Measurements from ENCODE around the gene IRF4.
"Not testable (repeated sequence)": the region's sequence is repeated elsewhere in the genome, so short reads cannot be mapped to it uniquely, and the experiment has no call there.

The IRF4 gene

DNA sequence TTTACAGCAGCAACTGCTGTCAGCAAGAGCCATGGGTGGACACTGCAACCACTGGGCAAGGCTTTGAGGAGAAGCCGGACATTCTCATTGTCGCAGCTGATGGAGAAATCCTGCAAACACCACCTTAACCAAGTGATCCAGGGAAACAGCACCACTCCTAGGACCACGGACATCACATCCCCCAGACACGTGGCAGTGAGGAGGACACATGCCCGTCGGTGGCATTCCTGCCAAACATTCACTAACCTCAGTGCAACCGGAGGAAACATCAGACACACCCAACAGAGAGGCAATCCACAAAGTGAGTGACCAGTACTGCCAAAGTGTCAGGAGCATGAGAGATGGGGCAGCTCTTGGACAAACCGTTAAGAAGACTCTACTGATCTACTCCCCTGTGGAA, 16.6 kb upstream of the IRF4 start:
- Histone ChIP-seq H3K36me3 (ENCODE audit: control insufficient read depth, insufficient read depth, low read length) (no peaks in the 10 kb centered on the region), H3K27ac (ENCODE audit: insufficient read depth, low read depth, low read length, poor library complexity, severe bottlenecking) (no peak overlapping the region), H3K4me1 (ENCODE audit: control insufficient read depth, insufficient read depth, low read length) (peaks cover 6% of the 10 kb centered on the region), H3K9me3 (ENCODE audit: control insufficient read depth, low read length) (no peaks in the 10 kb centered on the region), H3K4me3 (ENCODE audit: insufficient read depth, low read depth, low read length) (no peak overlapping the region), H3K27me3 (ENCODE audit: control insufficient read depth, insufficient read depth, low read length, poor library complexity, severe bottlenecking) (no peaks in the 10 kb centered on the region)
- 90 to 92% methylated on average over 8 of the region's 8 CpGs for WGBS, 2 experiments

DNA sequence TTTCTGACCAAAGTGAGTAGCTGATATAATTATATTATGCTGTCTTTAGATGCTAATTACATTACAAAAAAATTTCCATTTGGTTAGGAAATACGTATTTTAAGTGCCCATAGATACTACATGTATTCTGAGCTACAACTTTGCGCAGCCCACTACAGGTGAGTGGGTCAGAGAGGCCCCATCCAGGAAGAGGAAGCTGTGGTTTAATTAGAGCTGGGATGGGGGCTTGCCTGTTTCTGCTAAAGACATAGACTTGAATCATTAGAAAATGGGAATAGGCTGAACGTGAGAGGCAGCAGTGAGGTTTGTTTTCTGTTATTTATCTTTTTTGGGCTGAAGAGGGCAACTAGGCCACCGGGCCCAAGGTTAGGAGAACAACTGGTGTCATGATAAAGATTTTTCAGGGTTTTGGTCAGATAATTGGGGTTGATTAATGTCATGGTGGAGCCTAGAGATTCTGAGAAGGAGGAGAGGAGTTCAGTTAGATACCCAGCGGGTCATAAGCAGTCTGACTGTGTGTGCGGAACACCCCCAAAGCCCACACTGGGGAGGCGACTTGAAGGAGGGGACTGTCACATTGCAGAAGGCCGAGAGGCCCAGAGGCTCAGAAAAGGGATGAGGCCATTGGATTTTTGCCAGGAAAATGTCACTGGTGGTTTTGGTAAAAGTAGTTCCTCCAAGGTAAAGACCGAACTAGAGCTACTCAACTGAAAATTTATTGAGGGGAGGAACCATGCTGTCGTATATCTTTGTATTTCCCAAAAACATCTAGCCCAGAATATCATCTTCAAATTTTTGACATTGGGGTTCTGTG, 14.5 kb upstream of the IRF4 start:
- Histone ChIP-seq H3K9me3 (ENCODE audit: control insufficient read depth, low read length) (no peaks in the 10 kb centered on the region), H3K36me3 (ENCODE audit: control insufficient read depth, insufficient read depth, low read length) (no peaks in the 10 kb centered on the region), H3K4me3 (ENCODE audit: insufficient read depth, low read depth, low read length) (no peak overlapping the region), H3K4me1 (ENCODE audit: control insufficient read depth, insufficient read depth, low read length) (peaks cover 6% of the 10 kb centered on the region), H3K27me3 (ENCODE audit: control insufficient read depth, insufficient read depth, low read length, poor library complexity, severe bottlenecking) (no peaks in the 10 kb centered on the region), H3K27ac (ENCODE audit: insufficient read depth, low read depth, low read length, poor library complexity, severe bottlenecking) (no peak overlapping the region)
- WGBS, 2 experiments, result 84 to 87% methylated on average over 10 of the region's 10 CpGs

DNA sequence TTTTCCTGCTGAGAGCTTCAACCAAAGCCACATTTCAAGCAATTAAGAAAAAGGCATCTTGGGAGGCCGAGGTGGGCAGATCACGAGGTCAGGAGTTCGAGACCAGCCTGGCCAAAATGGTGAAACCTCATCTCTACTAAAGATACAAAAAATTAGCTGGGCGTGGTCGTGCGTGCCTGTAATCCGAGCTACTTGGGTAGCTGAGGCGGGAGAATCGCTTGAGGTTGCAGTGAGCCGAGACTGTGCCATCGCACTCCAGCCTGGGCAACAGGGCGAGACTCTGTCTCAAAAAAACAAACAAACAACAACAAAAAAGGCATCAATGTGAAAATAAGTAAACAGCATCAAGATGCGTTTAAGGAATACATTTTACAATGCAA, 13.9 kb upstream of the IRF4 start:
- not testable (repeated sequence) for H3K9me3 ChIP-seq (ENCODE audit: control insufficient read depth, low read length); H3K27me3 ChIP-seq (ENCODE audit: control insufficient read depth, insufficient read depth, low read length, poor library complexity, severe bottlenecking); H3K36me3 ChIP-seq (ENCODE audit: control insufficient read depth, insufficient read depth, low read length); H3K4me3 ChIP-seq (ENCODE audit: insufficient read depth, low read depth, low read length); H3K4me1 ChIP-seq (ENCODE audit: control insufficient read depth, insufficient read depth, low read length); H3K27ac ChIP-seq (ENCODE audit: insufficient read depth, low read depth, low read length, poor library complexity, severe bottlenecking)
- WGBS, 2 experiments, result 85 to 90% methylated on average over 13 of the region's 13 CpGs

DNA sequence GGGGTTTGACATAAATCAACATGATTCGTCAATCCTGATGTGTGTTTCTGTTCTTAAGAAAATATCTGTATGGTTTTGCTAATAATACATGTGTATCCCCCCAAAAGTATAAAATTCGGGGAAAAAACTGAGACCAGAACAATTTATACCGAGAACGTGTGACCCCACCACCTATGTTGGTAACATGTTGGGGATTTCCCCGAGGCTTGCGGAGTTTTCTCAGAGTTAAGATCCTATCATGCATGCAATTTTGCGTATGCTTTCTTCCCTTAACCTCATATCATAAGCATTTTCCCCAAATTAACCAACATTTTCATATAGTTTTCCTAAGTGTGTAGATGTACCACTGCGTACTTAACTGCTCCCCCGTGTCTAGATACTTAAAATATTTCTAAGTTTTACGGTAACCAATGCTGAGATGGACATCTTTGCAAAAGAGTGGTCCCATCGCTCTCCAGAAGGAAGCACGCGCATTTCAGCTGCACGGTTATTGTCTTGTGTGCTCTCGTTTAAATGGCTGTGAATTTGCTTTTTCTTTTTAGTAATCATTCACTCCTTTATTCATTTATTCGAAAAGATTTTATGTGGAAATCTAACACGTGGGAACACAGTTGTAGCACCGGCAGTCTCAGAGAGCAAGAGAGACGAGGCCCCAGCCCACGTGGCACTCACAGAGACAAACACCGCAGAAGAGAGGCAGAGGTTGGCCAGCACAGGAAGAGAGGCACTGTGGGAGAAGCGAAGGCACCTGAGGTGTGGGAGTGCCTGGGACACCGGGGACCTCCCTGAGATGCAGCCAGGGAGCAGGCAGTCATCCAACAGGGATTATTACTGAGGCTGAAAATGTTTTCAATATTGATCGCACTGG, 13.2 kb upstream of the IRF4 start:
- Histone ChIP-seq H3K27me3 (ENCODE audit: control insufficient read depth, insufficient read depth, low read length, poor library complexity, severe bottlenecking) (no peaks in the 10 kb centered on the region), H3K27ac (ENCODE audit: insufficient read depth, low read depth, low read length, poor library complexity, severe bottlenecking) (no peak overlapping the region), H3K36me3 (ENCODE audit: control insufficient read depth, insufficient read depth, low read length) (no peaks in the 10 kb centered on the region), H3K4me1 (ENCODE audit: control insufficient read depth, insufficient read depth, low read length) (peaks cover 6% of the 10 kb centered on the region), H3K4me3 (ENCODE audit: insufficient read depth, low read depth, low read length) (no peak overlapping the region), H3K9me3 (ENCODE audit: control insufficient read depth, low read length) (no peaks in the 10 kb centered on the region)
- 91 to 92% methylated on average over 24 of the region's 24 CpGs for WGBS, 2 experiments

DNA sequence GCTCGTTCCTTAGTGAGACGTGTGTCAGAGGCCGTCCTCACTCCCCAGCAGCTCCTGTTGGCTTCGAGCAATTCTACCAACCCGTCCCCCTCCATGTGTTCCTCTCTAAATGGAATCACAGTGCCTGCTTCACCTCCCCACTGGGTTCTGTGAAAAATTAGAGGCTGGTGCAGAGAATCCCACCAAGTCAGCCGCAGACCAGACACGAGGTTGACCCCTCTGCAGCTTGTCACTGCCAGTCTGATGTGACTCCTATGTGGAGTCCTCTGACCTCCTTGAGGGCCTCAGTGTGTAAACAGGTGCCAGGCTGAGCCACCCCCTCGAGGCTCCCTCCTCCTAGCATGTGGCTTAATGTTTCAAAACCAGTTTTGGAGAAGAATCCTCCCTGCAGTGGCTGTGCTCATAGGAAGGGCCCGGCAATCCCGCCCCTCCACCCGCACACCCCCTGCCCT, 12.6 kb upstream of the IRF4 start:
- Histone ChIP-seq H3K9me3 (ENCODE audit: control insufficient read depth, low read length) (no peaks in the 10 kb centered on the region), H3K4me1 (ENCODE audit: control insufficient read depth, insufficient read depth, low read length) (peaks cover 2% of the 10 kb centered on the region), H3K27me3 (ENCODE audit: control insufficient read depth, insufficient read depth, low read length, poor library complexity, severe bottlenecking) (no peaks in the 10 kb centered on the region), H3K36me3 (ENCODE audit: control insufficient read depth, insufficient read depth, low read length) (no peaks in the 10 kb centered on the region), H3K4me3 (ENCODE audit: insufficient read depth, low read depth, low read length) (no peak overlapping the region), H3K27ac (ENCODE audit: insufficient read depth, low read depth, low read length, poor library complexity, severe bottlenecking) (no peak overlapping the region)
- 88 to 91% methylated on average over 11 of the region's 11 CpGs for WGBS, 2 experiments

DNA sequence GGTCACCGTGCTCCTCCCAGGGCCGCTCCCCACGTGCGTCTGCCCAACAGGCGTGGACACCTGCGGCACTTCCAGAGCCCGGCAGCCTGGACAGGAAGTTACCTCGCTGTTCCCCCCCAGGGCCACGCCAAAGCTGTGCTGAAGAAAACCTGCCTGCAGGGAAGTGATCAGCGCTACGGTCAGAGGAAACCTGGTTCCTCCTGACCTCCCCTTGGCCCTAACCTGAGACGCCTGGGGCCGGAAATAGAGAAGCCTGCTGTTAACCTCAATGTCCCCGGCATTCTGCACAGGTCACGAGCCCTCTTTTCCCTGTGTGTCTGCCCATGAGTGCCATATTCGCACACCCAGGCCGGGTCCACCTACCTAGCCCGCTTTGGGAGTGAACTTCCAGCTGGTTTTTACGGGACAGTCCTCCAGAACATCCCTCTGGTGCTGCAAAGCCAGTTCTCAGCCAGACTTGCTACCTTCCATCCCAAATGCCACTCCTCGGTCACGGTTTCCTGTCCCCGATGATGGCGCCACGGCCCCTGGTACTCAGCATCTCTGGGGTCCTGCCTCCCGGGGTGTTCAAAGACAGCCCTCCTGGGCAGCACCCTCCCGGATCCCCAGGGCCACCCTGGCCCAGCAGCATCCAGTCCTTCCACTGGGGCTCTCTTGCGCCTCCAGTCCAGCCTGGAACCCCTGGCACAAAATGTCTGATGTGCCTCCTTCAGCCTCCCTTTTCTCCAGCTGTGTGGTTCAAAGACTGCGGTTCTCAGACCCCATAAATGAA, 12.0 kb upstream of the IRF4 start:
- WGBS, 2 experiments, result 88 to 89% methylated on average over 28 of the region's 28 CpGs
- Histone ChIP-seq H3K36me3 (ENCODE audit: control insufficient read depth, insufficient read depth, low read length) (no peaks in the 10 kb centered on the region), H3K27ac (ENCODE audit: insufficient read depth, low read depth, low read length, poor library complexity, severe bottlenecking) (no peak overlapping the region), H3K9me3 (ENCODE audit: control insufficient read depth, low read length) (no peaks in the 10 kb centered on the region), H3K4me1 (ENCODE audit: control insufficient read depth, insufficient read depth, low read length) (no peaks in the 10 kb centered on the region), H3K27me3 (ENCODE audit: control insufficient read depth, insufficient read depth, low read length, poor library complexity, severe bottlenecking) (no peaks in the 10 kb centered on the region), H3K4me3 (ENCODE audit: insufficient read depth, low read depth, low read length) (no peak overlapping the region)

DNA sequence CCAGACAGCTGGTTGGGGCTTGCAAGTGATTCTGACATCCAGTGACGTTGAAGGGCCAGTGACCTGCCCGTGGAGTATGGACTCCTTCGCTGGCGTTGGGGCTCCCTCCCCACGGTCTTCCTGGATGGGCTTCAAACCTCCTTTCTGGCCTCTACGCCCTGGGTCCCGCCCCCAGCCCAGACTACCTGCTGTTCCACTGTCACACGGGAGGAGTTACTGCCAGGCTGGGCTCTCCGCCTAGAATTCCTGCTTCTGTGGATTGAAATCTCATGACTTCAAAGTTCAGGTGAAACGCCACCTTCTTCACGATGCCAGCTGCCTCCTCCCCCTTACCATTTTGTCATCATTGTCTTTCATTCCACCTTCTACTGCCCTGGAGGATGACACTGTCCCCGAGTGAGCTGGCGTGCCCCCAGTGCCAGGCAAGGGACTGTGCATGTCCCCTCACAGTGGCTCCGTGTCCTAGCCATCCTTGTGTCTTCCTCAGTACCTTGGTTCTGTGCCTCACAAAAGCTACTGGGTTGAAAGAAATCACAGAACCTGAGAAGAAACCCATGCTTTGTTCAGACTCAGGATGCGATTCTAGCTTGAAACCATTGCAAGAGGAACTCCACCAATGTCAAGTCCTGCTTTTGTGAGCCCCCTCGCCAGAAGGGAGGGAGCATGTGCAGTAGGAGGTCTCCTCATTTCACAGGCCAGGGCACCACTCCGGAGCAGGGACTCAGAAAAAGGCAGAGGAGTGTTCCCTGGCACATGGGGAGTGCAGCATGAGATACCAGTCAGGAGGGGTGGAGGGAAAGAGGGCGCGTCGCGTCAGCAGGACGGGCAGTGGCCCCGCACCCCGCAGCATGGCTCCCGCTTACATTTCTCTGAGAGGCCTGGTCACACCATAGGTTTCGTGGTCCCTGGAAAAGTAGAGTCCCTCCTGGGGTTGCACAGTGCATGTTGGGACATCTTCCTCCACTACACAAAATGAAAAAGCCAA, 11.0 kb upstream of the IRF4 start:
- whole genome bisulfite sequencing, 2 experiments, result 87 to 88% methylated on average over 26 of the region's 26 CpGs
- Histone ChIP-seq H3K4me1 (ENCODE audit: control insufficient read depth, insufficient read depth, low read length) (no peaks in the 10 kb centered on the region), H3K36me3 (ENCODE audit: control insufficient read depth, insufficient read depth, low read length) (no peaks in the 10 kb centered on the region), H3K9me3 (ENCODE audit: control insufficient read depth, low read length) (no peaks in the 10 kb centered on the region), H3K27me3 (ENCODE audit: control insufficient read depth, insufficient read depth, low read length, poor library complexity, severe bottlenecking) (no peaks in the 10 kb centered on the region), H3K27ac (ENCODE audit: insufficient read depth, low read depth, low read length, poor library complexity, severe bottlenecking) (no peak overlapping the region), H3K4me3 (ENCODE audit: insufficient read depth, low read depth, low read length) (no peak overlapping the region)

DNA sequence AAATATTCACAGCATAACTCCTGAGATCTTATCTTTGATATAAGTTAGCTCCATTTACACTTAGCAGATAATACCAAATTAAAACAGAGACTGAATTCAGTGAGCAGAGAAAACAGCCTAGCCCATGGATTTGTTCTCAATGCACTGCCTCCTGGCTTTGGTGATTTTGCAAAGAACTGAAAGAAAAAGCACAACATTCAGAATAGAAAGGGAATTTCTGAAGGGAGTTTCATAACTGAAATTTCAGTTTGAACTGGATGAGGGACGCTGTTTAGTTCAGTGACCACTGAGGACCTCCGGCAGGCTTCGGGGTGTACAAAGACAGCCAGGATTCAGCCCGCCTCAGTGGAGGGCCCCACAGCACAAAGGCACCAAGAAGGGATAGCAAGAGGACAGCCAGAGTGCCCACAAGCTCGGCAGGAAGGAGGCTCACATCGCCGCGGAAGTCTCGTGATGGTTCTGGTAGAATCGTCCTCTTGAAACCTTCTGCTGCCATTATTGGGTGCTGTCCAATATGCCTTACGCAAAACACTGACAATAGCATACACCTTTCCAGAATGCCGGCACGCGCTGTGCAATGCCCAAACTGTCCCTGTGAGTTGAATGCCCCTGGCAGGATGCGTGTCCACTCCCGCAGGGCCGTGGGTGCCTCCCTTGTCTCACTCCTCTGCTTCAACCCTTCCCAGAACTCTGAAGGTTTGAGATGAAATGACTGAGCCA, 9.7 kb upstream of the IRF4 start:
- Histone ChIP-seq H3K9me3 (ENCODE audit: control insufficient read depth, low read length) (no peaks in the 10 kb centered on the region), H3K27me3 (ENCODE audit: control insufficient read depth, insufficient read depth, low read length, poor library complexity, severe bottlenecking) (no peaks in the 10 kb centered on the region), H3K36me3 (ENCODE audit: control insufficient read depth, insufficient read depth, low read length) (no peaks in the 10 kb centered on the region), H3K4me3 (ENCODE audit: insufficient read depth, low read depth, low read length) (no peak overlapping the region), H3K4me1 (ENCODE audit: control insufficient read depth, insufficient read depth, low read length) (no peaks in the 10 kb centered on the region), H3K27ac (ENCODE audit: insufficient read depth, low read depth, low read length, poor library complexity, severe bottlenecking) (no peak overlapping the region)
- whole genome bisulfite sequencing, 2 experiments, result 90% methylated on average over 17 of the region's 17 CpGs
